DMS79 treated with DMSO at 0.1 percent for 48 hours (cell line): ENCODE data around the gene POC1A.

Source experiments
- DNase-seq: peaks from one replicate; lab custom pipeline; 2025; lab: John Stamatoyannopoulos, UW

Gene POC1A

DNA sequence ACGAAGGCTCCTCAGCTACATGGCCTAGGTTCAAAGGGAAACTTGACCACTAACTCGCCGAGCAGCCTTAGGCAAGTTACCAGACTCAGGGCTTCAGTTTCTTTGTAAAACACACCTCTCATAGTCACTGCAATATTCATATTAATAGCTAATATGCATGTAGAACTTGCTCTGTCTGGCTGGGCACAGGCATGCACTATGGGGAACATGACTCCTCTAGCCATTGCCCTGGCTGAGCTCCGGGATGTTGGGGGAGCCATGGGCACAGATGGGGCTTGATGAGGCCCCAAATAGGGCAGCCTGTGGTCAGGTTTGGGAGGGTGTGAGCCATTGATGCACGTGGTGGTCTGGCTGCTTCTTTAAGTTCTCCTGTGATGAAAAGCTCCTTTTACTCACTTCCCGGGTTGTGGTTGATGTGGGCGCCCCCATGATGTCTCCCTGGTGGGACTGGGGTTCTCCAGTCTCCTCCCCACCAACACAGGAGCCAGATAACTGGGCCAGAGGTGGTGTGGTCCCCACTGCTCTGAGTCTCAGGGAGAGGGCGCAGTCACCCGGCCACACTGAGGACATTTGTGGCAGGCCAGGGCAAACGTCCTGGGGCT lies 68.4 kb downstream of the POC1A start:
- no peak for DNase-seq

DNA sequence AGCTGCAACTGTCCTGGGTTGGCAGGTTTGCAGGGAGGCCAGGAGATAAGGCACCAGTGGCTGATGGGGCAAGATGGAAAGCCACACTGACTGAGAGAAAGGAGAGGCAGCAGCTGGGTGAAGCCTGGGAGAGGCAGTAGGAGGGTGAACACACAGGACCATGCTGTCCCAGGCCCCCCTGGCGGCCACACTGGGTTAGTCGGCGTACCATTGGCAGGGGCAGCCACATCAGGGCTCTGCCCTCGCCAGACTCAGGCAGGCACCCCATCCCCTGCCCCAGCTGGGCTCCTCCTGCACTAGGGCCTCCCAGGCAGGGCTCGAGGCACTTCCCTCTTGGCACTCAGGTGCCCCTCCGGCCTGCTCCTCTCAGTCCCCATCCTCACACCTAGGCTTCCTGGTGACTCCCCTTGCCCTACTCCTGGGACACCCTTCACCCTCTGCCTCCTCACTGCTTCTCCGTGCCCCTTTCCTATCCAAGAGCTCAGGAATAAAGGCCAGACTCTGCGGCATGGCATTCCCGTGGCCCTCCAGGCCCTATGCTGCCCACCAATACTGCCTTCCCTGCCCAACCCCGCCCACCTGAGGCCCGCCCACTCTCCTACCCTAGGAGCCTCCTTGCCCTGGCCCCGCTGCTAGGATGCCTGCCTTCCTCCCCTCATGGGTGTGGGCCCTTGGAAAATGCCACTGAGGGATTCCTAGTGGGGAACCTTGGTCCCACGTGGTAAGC lies 69.1 kb downstream of the POC1A start:
- no peak for DNase-seq

DNA sequence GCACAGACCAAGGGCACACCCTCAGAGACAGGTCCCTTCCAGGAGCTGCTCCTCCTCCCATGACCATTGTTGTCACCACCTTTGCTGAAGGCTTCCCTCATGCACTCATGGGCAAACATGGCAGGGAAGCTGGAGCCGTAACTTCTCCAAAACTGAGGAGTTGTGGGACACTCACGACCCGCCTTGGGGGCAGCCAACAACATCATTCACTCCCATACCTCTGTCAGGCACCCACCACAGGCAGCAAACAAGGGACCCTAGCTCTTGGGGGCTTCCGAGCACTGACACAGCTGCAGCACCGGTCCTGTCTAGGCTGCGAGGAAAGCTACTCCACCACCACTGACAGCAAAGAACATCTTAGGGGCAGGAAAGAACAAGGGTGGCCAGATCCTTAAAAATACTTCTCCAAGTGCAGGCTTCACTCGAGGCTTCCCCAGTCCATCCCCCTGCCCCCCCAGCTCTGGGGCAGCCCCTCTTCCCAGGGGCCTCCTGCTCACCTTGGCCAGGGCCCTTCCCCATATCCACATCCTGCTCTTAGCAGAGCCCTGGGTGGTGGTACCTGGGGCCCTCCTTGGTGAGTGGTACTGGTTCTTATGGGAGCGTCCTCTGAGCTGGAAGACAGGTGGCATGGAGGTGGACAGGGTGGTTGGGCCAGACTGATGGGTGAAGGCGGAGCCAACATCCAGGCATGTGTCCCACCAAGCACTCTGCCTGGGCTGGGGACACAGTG lies 69.8 kb downstream of the POC1A start:
- DNase-seq = no peak

DNA sequence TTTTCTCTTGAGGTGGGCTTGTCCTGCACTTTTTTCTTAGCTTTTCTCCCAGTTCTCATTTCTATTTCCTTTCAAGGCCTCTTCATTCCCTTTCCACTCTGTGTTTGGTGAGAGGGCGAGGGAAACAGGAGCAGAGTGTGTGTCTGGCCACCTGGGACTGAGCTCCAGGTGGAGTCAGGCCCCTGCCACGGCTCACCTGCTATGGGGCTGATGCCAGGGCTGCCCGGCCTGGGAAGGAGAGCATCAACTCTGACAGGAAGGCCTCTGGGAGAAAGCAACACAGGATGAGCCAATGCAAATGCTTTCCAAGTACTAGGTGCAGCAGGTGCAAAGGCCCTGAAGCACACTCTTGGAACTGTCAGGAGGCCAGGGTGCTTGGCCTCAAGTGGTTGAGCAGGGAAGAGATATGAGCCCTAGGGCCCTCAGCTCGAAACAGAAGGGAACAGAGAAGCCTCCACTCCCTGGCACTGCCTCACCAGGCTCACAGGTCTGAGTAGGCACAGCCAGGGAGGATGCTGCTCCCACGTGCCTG lies 70.6 kb downstream of the POC1A start:
- DNase-seq = no peak

DNA sequence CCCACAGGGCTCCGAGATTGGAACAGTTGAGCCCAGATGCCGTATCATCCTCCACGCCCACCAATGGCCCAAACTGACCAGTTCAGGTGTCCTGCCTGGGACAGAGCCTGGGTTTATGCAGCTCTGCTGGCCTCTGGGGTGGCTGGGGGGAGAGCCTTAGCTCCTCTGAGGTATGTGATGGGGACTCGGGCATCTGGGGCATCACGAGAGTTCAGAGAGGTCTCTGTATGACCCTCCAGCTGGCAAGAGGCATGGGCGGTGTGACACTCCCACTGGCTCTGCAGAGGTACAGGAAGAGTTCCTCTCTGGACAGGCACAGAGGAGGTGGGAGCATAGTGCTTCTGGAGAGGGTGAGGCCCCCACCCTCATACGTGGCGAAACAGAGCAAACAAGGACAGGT lies 71.3 kb downstream of the POC1A start:
- DNase-seq = no peak

DNA sequence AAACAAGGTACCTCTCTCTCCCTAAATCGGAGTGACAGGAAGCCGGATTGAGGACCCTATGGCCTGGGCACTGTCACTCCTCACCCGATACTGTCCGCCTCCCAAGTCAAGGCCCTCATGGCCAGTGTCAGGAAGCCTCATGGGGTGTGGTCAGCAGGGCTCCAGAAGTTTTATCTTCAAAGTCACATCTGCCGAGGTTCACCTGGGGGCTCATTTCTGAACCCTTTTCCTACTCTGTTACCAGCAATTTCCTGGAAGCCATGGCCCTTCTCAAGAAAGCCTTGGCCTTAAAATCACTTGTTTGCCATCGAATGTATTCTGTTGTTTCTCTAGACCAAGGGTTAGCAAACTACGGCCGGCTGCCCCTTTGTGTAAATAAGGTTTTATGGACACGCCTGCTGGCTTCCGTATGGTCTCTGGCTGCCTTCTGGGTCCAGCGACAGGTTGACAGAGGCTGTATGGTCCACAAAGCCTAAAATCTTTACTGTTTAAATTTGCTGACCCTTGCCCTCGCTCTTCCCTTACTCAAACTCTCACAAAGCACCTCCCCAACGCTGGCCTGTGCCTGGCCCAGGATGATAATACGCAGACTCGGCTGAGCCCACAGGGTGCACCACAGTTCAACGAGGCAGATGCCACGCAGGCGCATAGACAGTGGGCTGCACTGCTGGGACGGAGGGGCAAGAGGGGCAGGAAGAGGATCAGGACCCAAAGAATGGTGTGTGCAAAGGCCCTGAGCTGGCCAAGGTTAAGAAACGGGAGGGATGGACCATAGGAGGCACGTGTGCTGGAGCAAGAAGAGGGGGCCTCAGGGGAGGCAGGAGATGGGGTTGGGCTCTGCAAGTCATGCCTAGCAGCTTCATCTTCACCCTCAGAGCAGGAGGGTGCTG lies 73.1 kb downstream of the POC1A start:
- no peak for DNase-seq

DNA sequence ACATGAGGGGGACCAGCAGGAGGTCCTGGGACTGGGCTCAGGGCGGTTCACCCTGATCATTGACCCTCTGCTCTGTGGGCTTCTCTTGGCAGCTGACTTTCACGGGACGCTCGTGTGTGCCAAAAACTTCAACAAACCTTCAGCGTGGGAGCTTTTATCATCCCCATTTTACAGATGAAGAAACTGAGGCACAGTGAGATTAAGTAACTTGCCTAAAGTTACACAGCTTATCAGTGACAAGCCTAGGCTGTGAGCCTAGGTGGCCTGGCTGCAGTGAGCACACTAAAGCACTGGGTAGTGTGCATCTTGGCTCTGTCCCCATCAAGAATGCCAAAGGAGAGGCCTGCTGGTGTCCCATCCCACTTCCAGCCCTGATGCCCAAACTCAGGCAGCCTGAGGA lies 74.3 kb downstream of the POC1A start:
- no peak for DNase-seq

DNA sequence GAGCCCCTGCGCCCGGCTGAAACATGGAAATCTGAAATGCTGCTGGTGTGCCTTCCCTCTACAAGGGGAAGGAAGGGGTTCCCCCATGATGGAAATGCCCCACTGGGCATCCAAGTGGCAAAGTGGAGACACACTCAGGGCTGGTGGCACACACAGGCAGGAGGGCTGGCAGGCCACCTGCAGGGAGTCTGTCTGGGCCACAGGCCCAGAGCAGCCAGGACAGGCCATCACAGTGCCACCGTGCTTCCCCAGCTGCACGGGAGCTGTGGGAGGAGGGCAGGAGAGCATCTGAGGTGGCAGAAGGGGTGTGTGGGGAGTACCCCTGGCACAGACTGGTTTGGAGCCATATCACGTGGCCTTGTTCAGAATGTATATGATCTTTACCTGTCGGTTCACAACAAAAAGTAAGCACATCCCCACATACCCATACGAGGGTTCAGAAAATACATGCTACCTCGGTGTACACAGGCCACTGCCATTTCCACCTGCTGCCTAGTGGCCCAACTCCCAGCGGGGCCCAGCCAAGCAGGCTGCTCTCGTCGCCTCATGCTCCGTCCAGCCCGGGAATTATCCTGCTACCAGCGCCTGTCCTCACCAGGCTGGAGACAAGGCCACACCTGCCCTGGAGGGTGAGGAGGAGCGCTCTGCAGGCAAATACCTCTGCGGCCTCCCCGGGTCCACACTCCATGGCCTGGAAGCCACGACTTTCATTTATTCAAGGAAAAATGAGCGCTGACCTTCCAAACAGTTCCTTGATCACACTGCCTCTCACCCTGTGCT lies 75.3 kb downstream of the POC1A start:
- no peak for DNase-seq

DNA sequence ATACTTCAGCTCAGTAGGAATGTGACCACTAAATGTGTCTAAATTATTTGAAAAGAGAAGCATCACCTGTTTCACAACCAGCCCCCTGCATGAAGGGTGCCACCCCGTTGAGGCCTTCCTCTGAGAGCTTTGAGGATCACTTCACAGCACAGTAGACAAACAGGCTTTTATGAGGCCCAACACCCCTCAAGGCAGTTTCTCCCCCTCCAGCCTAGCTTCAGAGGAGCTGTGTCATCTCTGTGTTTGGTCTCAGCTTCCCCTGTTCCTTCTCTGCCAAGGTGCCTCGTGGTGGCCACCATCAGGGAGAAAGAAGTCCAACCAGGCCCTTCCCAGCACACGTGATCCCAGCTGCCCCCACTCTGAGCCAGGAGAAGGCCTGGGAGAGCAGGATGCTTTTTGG lies 76.3 kb downstream of the POC1A start:
- peak; percentile 6 for DNase-seq

DNA sequence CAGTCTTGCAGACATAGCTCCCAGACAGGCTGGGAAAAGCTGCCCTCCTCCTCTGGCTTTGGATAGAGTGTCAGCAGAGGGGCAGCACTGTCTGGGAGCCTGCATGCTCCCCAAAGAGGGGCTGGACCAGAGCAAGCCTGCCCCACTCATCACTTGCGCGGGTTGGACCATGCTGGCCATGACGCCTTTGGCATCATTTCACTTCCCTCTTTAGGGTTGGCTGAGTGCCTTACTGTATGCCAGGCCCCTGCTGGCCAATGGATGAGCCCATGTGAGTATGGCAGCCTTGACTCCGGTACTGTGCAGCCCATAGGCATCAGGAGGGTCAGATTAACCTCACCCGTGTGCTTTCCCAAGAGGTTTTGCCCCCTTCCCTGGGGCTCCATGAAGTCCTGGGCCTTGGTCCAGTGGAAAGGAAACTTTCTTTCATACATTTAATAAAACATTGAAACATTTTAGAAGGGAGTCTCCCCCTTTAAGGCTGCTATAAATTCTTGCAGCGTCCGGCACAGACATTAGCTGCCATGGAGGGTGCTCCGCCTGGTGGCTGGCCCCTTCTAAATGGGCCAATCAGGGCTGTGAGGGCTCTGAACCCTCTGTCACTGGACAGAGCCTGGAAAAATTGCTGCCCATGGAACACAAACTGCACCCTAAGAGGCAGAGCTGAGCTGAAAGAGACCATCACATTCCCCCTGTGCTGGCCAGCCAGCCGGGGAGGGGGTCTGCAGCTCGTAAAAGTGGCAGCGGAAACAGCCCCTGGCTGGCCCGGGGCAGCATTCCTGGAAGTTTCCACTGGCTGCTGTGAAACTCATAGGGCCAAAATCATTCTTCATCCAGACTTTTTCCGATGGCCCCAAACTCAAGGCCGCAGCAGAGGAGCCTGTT lies 77.1 kb downstream of the POC1A start:
- no peak for DNase-seq

DNA sequence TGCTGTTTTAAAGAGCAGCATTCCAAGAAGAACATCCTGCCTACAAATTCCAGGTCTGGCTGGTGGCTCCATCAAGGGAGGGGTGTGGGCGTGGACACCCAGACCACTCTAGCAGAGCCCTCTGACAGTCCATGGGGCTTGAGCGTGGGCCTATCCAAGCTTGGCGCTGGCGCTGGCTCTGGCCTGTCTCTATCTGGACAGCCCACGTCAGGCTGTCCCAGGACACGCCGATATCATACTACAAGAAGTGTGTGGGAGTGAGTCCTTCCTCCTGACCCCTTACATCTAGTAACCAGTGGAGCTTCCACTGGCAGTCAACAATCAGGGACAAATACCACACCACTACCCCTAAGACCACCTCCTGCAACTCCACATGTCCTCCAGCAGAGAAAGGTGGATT lies 80.7 kb downstream of the POC1A start:
- no peak for DNase-seq

DNA sequence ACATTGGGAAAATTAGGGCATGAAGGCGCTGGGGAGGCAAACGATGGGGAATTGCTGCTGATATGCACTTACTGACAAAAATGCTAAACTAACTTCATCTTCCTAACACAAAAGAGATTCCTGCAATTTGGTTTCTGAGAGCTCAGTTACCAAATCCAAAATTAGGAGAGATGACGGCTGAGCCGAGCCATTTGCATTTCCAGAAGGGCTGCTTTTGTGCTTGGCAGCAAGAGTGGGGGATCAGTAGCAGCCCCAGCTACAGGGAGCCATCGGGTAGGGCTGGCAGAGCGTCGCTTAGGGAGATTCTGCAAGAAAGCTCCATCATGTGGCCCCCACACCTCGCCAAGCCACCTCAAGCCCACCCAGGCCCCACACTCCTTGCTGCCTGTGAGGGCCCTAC lies 81.8 kb downstream of the POC1A start:
- DNase-seq = no peak

DNA sequence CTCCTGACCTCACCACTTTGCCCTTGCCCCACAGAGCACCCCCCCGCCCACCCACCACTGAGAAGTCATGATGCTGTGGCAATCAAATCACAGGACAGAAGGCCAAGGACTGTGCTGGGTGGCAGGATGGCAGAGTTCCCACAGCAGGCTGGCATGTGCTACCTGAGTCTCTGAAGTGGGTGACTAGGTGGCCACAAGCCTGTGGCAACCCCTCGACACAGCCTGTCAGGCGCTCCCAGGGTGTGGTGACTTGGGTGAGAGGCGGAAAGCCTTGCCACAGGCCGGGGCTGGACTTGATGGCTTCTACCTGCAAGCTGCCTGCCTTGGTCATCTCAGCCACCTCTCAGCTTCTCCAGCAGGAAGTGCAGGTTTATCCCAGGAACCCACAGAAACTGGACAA lies 82.2 kb downstream of the POC1A start:
- DNase-seq = no peak

DNA sequence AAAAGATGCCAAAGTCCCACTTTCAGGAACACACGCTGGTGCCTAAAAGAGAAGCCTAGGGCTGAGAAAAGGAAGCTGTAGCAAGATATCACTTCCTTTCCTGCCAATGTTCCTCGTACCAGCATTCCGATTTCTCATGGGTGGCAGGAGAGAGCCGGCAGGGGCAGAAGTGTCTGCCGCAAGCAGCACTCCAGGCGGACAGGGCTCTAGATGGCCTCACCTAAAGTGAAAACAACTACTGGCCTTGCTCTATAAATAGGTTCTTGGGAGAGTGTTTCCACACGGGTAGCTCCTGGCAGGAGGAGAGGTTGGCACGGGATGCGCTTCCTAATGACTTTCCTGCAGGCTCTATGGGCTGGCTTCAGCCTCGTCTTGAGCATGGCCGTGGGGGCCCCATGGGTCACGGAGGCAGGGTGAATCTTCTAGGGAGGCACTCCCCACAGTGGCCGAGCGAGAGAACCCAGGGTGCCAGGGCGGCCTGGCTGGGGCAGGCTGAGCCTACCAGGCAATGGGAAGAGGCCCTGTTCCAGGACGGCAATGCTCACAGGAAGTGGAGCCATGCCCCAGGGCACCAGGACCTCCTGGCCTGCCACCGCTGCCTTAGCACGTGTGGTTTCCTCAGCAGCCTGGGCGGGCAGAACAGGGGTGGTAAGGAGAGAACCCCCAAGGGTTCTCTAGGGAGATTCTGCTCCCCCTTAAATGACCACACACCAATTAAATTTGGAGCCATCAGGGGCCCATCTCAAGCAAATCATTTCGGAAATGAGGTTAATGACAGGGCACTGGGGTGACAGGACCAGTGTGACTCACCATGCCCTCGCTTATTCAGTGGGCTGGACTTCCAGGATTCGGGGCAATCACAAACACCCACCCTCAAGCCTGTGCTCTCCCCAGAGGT lies 83.2 kb downstream of the POC1A start:
- no peak for DNase-seq

DNA sequence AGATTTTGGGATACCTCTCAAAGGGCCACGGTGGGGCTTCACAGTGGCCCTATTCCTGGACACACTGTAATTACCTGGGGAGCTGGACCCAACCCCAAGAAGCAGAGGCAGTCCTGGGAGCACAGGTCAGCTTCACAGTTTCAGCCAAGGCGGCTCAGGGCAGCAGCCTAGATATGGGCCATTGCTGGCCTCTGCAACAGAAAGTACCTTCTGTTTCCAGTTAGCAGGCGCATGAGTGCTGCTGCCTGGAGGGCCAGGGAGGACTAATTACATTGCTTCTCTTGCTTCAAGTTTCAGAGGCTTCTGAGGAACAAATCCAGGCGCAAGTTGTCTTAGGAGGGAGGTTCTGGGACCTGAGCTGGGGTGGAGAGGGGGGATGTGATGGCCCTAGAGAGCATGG lies 84.4 kb downstream of the POC1A start:
- DNase-seq = no peak

DNA sequence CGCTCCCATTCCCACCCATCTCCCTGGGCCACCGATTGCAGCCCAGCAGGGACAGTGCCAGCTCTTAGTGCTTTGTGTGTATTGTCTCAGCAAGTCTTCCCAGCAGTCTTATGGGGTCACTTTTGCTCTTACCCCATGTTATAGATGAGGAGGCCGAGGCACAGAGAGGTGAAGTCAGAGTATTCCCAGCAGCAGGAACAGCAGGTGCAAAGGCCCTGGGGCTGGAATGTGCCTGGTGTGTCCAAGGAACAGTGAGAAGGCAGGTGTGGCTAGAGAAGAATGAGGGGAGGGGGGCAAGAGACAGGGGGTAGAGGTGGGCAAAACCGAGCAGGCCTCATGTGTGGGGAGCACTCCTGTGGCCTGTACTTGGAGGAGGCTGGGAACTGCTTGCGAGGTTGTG lies 85.1 kb downstream of the POC1A start:
- no peak for DNase-seq

DNA sequence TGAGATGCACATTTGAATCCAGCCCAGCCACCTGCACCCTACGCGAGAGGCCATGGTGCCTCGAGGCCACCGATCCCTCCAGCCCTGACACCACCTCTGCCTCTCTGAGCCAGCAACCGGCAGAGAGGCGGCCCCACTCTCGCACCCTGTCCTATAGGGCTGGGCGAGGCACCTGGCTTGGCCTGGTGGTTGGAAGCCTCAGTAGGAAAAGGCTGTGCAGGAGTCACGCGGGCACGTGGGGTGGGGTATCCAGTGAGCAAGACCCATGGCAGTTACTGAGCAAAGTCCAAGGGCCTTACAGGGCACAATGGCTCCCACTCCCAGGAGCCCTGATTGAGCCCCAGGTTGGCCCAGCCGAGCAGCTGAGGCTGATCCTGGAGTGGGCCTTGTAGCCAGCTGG lies 85.5 kb downstream of the POC1A start:
- no peak for DNase-seq

DNA sequence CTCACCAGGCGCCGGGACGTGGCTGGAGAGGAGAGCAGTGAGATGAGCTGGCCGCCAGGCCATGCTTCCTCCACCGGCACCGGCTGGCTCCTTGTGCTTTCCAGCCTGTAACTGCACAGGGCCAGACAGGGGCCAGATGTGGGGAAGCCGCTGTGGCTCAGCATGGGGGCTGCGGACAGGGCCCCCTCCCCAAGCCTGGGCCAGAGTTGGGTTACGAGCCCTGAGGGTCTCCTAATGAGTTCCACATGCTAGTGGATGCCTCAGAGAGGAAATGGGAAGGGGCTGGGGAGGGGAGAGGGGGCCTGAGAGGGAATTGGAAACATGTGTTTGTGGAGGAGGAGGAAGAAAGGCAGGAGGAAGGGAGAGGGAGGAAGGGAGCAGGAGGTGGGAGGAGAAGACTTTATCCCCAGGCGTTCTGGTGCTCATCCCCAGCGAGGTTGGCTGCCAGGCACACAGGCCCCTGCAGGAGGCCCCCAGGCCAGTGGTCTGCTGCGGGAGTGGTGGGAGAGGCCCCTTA lies 86.1 kb downstream of the POC1A start:
- DNase-seq = no peak

DNA sequence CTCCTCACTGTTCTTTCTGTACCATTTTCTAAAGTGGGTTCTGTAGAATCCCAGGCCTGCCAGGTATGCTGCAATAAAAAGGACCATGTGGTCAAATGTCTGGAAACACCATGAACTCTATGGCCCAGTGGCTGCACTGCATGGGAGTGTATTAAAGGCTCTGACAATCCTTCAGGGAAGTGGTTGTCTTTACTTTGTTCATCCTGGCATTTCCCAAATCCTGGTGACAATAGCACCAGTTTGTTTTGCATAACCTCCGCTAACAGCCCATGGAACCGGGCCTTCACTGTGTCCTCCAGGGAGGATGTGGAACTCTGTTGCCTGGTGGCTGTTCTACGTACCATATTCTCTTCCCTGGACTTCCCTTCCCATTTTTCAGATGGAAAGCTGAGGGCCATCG lies 86.7 kb downstream of the POC1A start:
- DNase-seq = no peak
